KOPT-K1 (cell line): ENCODE results near the gene GPX5.

Experiments
- H3K27ac ChIP-seq: fragments of 200-600 bp; sonication (generic); 2 replicates; pipeline ENCODE4 v1.5.1; 2016; ENCODE audit warnings: antibody characterized with exemption, mild to moderate bottlenecking, low read depth, low read length; ENCODE audit not compliant: poor library complexity, severe bottlenecking
- H3K36me3 ChIP-seq: fragments of 200-600 bp; sonication (generic); 2 replicates; pipeline ENCODE4 v1.5.1; 2017; ENCODE audit warnings: antibody characterized with exemption, mild to moderate bottlenecking, low read length, moderate library complexity; ENCODE audit not compliant: insufficient read depth
- H3K9me3 ChIP-seq: fragments of 200-600 bp; sonication (generic); 2 replicates; pipeline ENCODE4 v1.5.1; 2017; ENCODE audit warnings: antibody characterized with exemption, low read length, mild to moderate bottlenecking; ENCODE audit not compliant: insufficient read depth, poor library complexity, severe bottlenecking

The GPX5 gene

GRCh38 chr6:28525496-28526039 lies at the start of gene GPX5:
TSS of gene GPX5 (plus strand) at chr6:28525881. CDS start at chr6:28526014, 133 bp downstream.
- Histone ChIP-seq H3K36me3 (no peaks in the 10 kb centered on the region), H3K27ac (no peak within 1 kb of the TSS), H3K9me3 (no peaks in the 10 kb centered on the region)

- no peaks in the 10 kb centered on the region for H3K36me3 ChIP-seq
- no peaks in the 10 kb centered on the region for H3K9me3 ChIP-seq
- no peak overlapping the region for H3K27ac ChIP-seq
Measured at GRCh38 chr6:28478518-28478917, 47.2 kb upstream of the GPX5 start.

- H3K27ac ChIP-seq, result no peak overlapping the region
Measured at GRCh38 chr6:28480253-28480932, 45.3 kb upstream of the GPX5 start.

GRCh38 chr6:28485482-28485881 lies 40.2 kb upstream of the GPX5 start:
- no peak overlapping the region for H3K27ac ChIP-seq
- H3K36me3 ChIP-seq, result no peaks in the 10 kb centered on the region
- no peaks in the 10 kb centered on the region for H3K9me3 ChIP-seq

More at GRCh38 chr6:28480253-28480932, 45.3 kb upstream of the GPX5 start:
- H3K9me3 ChIP-seq, result no peaks in the 10 kb centered on the region
- H3K36me3 ChIP-seq, result no peaks in the 10 kb centered on the region

- H3K27ac ChIP-seq, result no peak overlapping the region
Measured at GRCh38 chr6:28486533-28486932, 39.1 kb upstream of the GPX5 start.

GRCh38 chr6:28486988-28487742 lies 38.5 kb upstream of the GPX5 start:
- Histone ChIP-seq H3K36me3 (no peaks in the 10 kb centered on the region), H3K27ac (no peak overlapping the region), H3K9me3 (no peaks in the 10 kb centered on the region)

More at GRCh38 chr6:28486533-28486932, 39.1 kb upstream of the GPX5 start:
- H3K36me3 ChIP-seq, result no peaks in the 10 kb centered on the region
- no peaks in the 10 kb centered on the region for H3K9me3 ChIP-seq

- no peak overlapping the region for H3K27ac ChIP-seq
- no peaks in the 10 kb centered on the region for H3K9me3 ChIP-seq
- H3K36me3 ChIP-seq, result no peaks in the 10 kb centered on the region
Measured at GRCh38 chr6:28488916-28489365, 36.7 kb upstream of the GPX5 start.

GRCh38 chr6:28489366-28490204 lies 36.1 kb upstream of the GPX5 start:
- no peaks in the 10 kb centered on the region for H3K9me3 ChIP-seq
- H3K27ac ChIP-seq, result no peak overlapping the region
- H3K36me3 ChIP-seq, result no peaks in the 10 kb centered on the region

GRCh38 chr6:28490205-28490890 lies 35.3 kb upstream of the GPX5 start:
- H3K27ac ChIP-seq, result no peak overlapping the region

GRCh38 chr6:28491984-28492317 lies 33.7 kb upstream of the GPX5 start:
- no peak overlapping the region for H3K27ac ChIP-seq

More at GRCh38 chr6:28490205-28490890, 35.3 kb upstream of the GPX5 start:
- Histone ChIP-seq H3K9me3 (no peaks in the 10 kb centered on the region), H3K36me3 (no peaks in the 10 kb centered on the region)

GRCh38 chr6:28496099-28496779 lies 29.4 kb upstream of the GPX5 start:
- no peaks in the 10 kb centered on the region for H3K36me3 ChIP-seq
- no peak overlapping the region for H3K27ac ChIP-seq
- no peaks in the 10 kb centered on the region for H3K9me3 ChIP-seq

More at GRCh38 chr6:28491984-28492317, 33.7 kb upstream of the GPX5 start:
- Histone ChIP-seq H3K9me3 (no peaks in the 10 kb centered on the region), H3K36me3 (no peaks in the 10 kb centered on the region)

- Histone ChIP-seq H3K27ac (no peak overlapping the region), H3K9me3 (no peaks in the 10 kb centered on the region), H3K36me3 (no peaks in the 10 kb centered on the region)
Measured at GRCh38 chr6:28497306-28497705, 28.4 kb upstream of the GPX5 start.

GRCh38 chr6:28497893-28498292 lies 27.8 kb upstream of the GPX5 start:
- H3K36me3 ChIP-seq, result no peaks in the 10 kb centered on the region
- no peaks in the 10 kb centered on the region for H3K9me3 ChIP-seq
- no peak overlapping the region for H3K27ac ChIP-seq

GRCh38 chr6:28501259-28501658 lies 24.4 kb upstream of the GPX5 start:
- no peaks in the 10 kb centered on the region for H3K9me3 ChIP-seq
- no peaks in the 10 kb centered on the region for H3K36me3 ChIP-seq
- no peak overlapping the region for H3K27ac ChIP-seq
